ENCODE data around the gene SMCR8. TPM values are rescaled to one million over a fixed set of nuclear protein-coding genes. Genes with fewer than 3 reads are reported as not detected.
"Not testable (repeated sequence)": the region's sequence is repeated elsewhere in the genome, so short reads cannot be mapped to it uniquely, and the experiment has no call there.

Gene SMCR8
- total RNA-seq, 1 donor from 2014 or later = 13.4 TPM

GRCh38 chr17:18363101-18364049 is 48.3 kb downstream of the SMCR8 start, which contains the start of gene SHMT1:
TSS of gene SHMT1 (minus strand) at chr17:18363550. CDS start at chr17:18355981, 7,569 bp downstream.
- peak within 1 kb of the TSS; percentile 87 for H3K4me3 ChIP-seq (ENCODE audit: low read depth, low read length)
- TF ChIP-seq CTCF (IDR thresholded peaks at IDR 0.05; ENCODE audit: insufficient read depth, low read length, severe bottlenecking) = no peak
- peak; percentile 81 for DNase-seq (ENCODE audit: low read depth)
- FAIRE-seq = no peak
- H3K27me3 ChIP-seq (ENCODE audit: control insufficient read depth, insufficient read depth, low read length) = no peaks in the 10 kb centered on the region
- H3K36me3 ChIP-seq (ENCODE audit: control insufficient read depth, insufficient read depth, low read length) = no peaks in the 10 kb centered on the region

- no peak for DNase-seq (ENCODE audit: low read depth)
- Histone ChIP-seq H3K36me3 (ENCODE audit: control insufficient read depth, insufficient read depth, low read length) (no peaks in the 10 kb centered on the region), H3K27me3 (ENCODE audit: control insufficient read depth, insufficient read depth, low read length) (no peaks in the 10 kb centered on the region), H3K4me3 (ENCODE audit: low read depth, low read length) (no peak overlapping the region)
- no peak for TF ChIP-seq CTCF (IDR thresholded peaks at IDR 0.05; ENCODE audit: insufficient read depth, low read length, severe bottlenecking)
- no peak for FAIRE-seq
Observed at GRCh38 chr17:18364166-18364565, 49.1 kb downstream of the SMCR8 start.

DNA sequence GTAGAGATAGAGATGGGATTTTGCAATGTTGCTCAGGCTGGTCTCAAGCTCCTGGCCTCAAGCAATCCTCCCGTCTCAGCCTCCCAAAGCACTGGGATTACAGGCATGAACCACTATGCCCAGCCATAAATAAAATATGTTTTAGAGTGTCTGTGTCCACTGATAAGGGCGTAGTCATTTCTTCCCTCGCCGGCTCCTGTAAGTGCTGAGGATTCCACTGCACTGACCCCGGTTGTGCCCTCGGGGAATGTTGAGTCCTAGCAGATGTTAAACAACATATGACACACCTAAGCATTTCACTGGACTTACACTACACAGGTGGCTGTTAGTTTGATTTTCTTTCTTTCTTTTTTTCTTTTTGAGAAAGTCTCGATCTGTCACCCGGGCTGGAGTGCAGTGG is 53.9 kb downstream of the SMCR8 start:
- TF ChIP-seq CTCF (IDR thresholded peaks at IDR 0.05; ENCODE audit: insufficient read depth, low read length, severe bottlenecking) = no peak
- DNase-seq (ENCODE audit: low read depth) (peak; percentile 39), FAIRE-seq (no peak)
- H3K27me3 ChIP-seq (ENCODE audit: control insufficient read depth, insufficient read depth, low read length) = no peaks in the 10 kb centered on the region
- H3K4me3 ChIP-seq (ENCODE audit: low read depth, low read length) = no peak overlapping the region
- H3K36me3 ChIP-seq (ENCODE audit: control insufficient read depth, insufficient read depth, low read length) = no peaks in the 10 kb centered on the region

DNA sequence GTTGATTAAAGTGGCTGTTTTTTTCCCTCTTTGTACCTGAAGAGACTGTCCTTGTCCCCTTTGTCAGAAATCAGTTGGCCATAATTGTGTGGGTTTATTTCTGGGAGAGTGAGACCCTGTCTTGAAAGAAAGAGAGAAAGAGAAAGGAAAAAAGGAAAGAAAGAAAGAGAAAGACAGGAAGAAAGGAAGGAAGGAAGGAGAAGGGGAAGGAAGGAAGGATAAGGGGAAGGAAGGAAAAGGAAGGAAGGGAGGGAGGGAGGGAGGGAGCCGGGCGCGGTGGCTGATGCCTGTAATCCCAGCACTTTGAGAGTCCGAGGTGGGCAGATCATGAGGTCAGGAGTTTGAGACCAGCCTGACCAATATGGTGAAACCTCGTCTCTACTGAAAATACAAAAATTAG is 55.7 kb downstream of the SMCR8 start:
- no peak for DNase-seq (ENCODE audit: low read depth)
- no peak for TF ChIP-seq CTCF (IDR thresholded peaks at IDR 0.05; ENCODE audit: insufficient read depth, low read length, severe bottlenecking)
- FAIRE-seq = no peak
- no peaks in the 10 kb centered on the region for H3K27me3 ChIP-seq (ENCODE audit: control insufficient read depth, insufficient read depth, low read length)
- H3K4me3 ChIP-seq (ENCODE audit: low read depth, low read length) = no peak overlapping the region
- no peaks in the 10 kb centered on the region for H3K36me3 ChIP-seq (ENCODE audit: control insufficient read depth, insufficient read depth, low read length)

- Histone ChIP-seq H3K4me3 (ENCODE audit: low read depth, low read length) (no peak overlapping the region), H3K36me3 (ENCODE audit: control insufficient read depth, insufficient read depth, low read length) (no peaks in the 10 kb centered on the region), H3K27me3 (ENCODE audit: control insufficient read depth, insufficient read depth, low read length) (no peaks in the 10 kb centered on the region)
- no peak for TF ChIP-seq CTCF (IDR thresholded peaks at IDR 0.05; ENCODE audit: insufficient read depth, low read length, severe bottlenecking)
- no peak for DNase-seq (ENCODE audit: low read depth)
- FAIRE-seq = no peak
Observed at GRCh38 chr17:18371455-18371854, 56.4 kb downstream of the SMCR8 start.

DNA sequence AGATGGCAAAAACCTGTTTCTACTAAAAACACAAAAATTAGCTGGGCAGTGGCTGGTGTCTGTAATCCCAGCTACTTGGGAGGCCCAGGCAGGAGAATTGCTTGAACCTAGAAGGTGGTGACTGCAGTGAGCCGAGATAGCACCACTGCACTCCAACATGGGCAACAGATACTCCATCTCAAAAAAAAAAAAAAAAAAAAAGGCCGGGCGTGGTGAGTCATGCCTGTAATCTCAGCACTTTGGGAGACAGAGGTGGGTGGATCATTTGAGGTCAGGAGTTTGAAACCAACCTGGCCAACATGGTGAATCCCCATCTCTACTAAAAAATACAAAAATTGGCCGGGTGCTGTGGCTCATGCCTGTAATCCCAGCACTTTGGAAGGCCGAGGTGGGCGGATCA is 58.1 kb downstream of the SMCR8 start:
- H3K27me3 ChIP-seq (ENCODE audit: control insufficient read depth, insufficient read depth, low read length); FAIRE-seq; DNase-seq (ENCODE audit: low read depth); H3K36me3 ChIP-seq (ENCODE audit: control insufficient read depth, insufficient read depth, low read length); H3K4me3 ChIP-seq (ENCODE audit: low read depth, low read length): not testable (repeated sequence)
